ENCODE results near the gene ZBTB32. TPM values are rescaled to one million over a fixed set of nuclear protein-coding genes. Genes with fewer than 3 reads are reported as not detected.

ZBTB32 gene
- total RNA-seq, 1 experiment from 2014 or later = not detected

DNA sequence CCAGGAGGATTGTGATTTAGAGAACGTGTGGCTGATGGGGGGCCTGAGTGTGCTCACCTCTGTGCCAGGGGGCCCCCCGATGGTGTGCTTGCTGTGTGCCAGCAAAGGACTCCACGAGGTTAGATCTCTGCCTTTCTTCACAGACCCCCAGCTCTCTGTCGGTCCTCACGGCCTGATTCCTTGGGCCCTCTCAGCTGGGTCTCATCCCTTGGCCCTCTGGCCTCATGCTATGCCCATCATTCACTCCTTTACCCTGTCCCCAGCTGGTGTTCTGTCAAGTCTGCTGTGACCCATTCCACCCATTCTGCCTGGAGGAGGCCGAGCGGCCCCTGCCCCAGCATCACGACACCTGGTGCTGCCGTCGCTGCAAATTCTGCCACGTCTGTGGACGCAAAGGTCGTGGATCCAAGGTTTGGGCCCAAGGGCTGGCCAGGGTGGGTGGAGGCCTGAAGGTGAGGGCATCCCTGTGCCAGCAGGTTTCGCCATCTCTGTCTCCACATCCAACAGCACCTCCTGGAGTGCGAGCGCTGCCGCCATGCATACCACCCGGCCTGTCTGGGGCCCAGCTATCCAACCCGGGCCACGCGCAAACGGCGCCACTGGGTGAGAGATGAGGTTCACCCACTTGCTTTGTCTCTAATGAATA is 21.0 kb downstream of the ZBTB32 start:
- POLR2A ChIA-PET = no interaction called here
- no peaks in the 10 kb centered on the region for H3K9me2 ChIP-seq (ENCODE audit: insufficient read depth)
- TF ChIP-seq EGR1 (IDR thresholded peaks at IDR 0.05; ENCODE audit: low read depth) (no peak), ZFX (IDR thresholded peaks at IDR 0.05) (no peak), EZH2 (IDR thresholded peaks at IDR 0.05) (no peak), CBX3 (IDR thresholded peaks at IDR 0.05; ENCODE audit: low read depth) (no peak), POLR2AphosphoS5 (IDR thresholded peaks at IDR 0.05; ENCODE audit: low read depth, low read length) (no peak), SRF (IDR thresholded peaks at IDR 0.05; ENCODE audit: low read depth) (no peak), FOSL1 (IDR thresholded peaks at IDR 0.05; ENCODE audit: low read depth) (no peak), REST (IDR thresholded peaks at IDR 0.05; ENCODE audit: low read depth) (no peak), SIN3A (IDR thresholded peaks at IDR 0.05; ENCODE audit: low read depth) (no peak), EZH2phosphoT487 (IDR thresholded peaks at IDR 0.05; ENCODE audit: borderline replicate concordance) (no peak), TCF7L2 (IDR thresholded peaks at IDR 0.05; ENCODE audit: borderline replicate concordance, extremely low read depth, insufficient read depth, insufficient read length) (no peak), CEBPB (IDR thresholded peaks at IDR 0.05; ENCODE audit: low read depth) (no peak), POLR2A (IDR thresholded peaks at IDR 0.05; ENCODE audit: borderline replicate concordance, extremely low read depth, insufficient read depth, insufficient read length) (no peak), ATF3 (IDR thresholded peaks at IDR 0.05) (no peak), YY1 (IDR thresholded peaks at IDR 0.05; ENCODE audit: extremely low read depth, insufficient replicate concordance, low read depth, low read length) (no peak), ZBTB33 (IDR thresholded peaks at IDR 0.05; ENCODE audit: extremely low read depth, insufficient replicate concordance, low read length) (no peak), ZNF274 (IDR thresholded peaks at IDR 0.05; ENCODE audit: low read depth, low read length) (no peak), JUND (IDR thresholded peaks at IDR 0.05) (no peak), CTCF (IDR thresholded peaks at IDR 0.05 in 2 of 3, conservative IDR thresholded peaks at IDR 0.05 in 1 of 3; ENCODE audit: borderline replicate concordance in 1 of 3, insufficient read depth in 1 of 3, low read depth in 2 of 3, low read length in 2 of 3) (no peak)
- H3K4me1 ChIP-seq (ENCODE audit: control insufficient read depth in 1 of 2, insufficient read depth in 2 of 2, low read length in 2 of 2) = no peaks in the 10 kb centered on the region
- BruUV-seq (replicated peaks) = no TSS peak
- H3K4me2 ChIP-seq (ENCODE audit: low read length) = no peak overlapping the region
- no peak for ATAC-seq
- no peaks in the 10 kb centered on the region for H3K27me3 ChIP-seq (ENCODE audit: insufficient read depth, low read length)
- no peaks in the 10 kb centered on the region for H4K20me1 ChIP-seq (ENCODE audit: insufficient read depth)
- intact Hi-C loops (cut with micrococcal nuclease) = no loop called here
- no peaks in the 10 kb centered on the region for H3K9me3 ChIP-seq (ENCODE audit: control insufficient read depth in 1 of 2, insufficient read depth in 1 of 2, low read depth in 1 of 2, low read length in 2 of 2)
- peaks cover 13% of the 10 kb centered on the region; the same call in 1 of the 2 replicates for H3K79me2 ChIP-seq (ENCODE audit: insufficient read depth, low read length)
- no peak overlapping the region for H2AFZ ChIP-seq (ENCODE audit: low read depth, low read length, poor library complexity, severe bottlenecking)
- no peak for DNase-seq (ENCODE audit: low read depth, low spot score)
- no peak overlapping the region for H3K4me3 ChIP-seq (replicated peaks in 1 of 2; ENCODE audit: low read depth in 1 of 2, low read length in 2 of 2)
- peaks cover 71 to 75% of the 10 kb centered on the region in 2 experiments for H3K36me3 ChIP-seq (ENCODE audit: control insufficient read depth in 1 of 2, insufficient read depth in 2 of 2, low read length in 2 of 2)
- CTCF ChIA-PET = no interaction called here
- H3K9ac ChIP-seq (ENCODE audit: low read length) = no peak overlapping the region
- H3K27ac ChIP-seq (ENCODE audit: low read depth, low read length) = no peak overlapping the region
- RAD21 ChIA-PET (ENCODE audit: low non-redundant PET in 1 of 2, low total read pairs in 2 of 2, uncharacterized antibody in 2 of 2, unreplicated experiment in 2 of 2) = no interaction called here

Measured in HCT116 (cell line).